Measurements from ENCODE around the gene HEMGN.
A peak's percentile ranks its signal among the peaks of the same experiment; 100 is the strongest.
"Not testable (repeated sequence)": the region's sequence is repeated elsewhere in the genome, so short reads cannot be mapped to it uniquely, and the experiment has no call there.

The HEMGN gene, protein sequence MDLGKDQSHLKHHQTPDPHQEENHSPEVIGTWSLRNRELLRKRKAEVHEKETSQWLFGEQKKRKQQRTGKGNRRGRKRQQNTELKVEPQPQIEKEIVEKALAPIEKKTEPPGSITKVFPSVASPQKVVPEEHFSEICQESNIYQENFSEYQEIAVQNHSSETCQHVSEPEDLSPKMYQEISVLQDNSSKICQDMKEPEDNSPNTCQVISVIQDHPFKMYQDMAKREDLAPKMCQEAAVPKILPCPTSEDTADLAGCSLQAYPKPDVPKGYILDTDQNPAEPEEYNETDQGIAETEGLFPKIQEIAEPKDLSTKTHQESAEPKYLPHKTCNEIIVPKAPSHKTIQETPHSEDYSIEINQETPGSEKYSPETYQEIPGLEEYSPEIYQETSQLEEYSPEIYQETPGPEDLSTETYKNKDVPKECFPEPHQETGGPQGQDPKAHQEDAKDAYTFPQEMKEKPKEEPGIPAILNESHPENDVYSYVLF
- 3.4 reads per million, percentile 13 among the genes with 10 or more reads in this experiment for total RNA-seq

DNA sequence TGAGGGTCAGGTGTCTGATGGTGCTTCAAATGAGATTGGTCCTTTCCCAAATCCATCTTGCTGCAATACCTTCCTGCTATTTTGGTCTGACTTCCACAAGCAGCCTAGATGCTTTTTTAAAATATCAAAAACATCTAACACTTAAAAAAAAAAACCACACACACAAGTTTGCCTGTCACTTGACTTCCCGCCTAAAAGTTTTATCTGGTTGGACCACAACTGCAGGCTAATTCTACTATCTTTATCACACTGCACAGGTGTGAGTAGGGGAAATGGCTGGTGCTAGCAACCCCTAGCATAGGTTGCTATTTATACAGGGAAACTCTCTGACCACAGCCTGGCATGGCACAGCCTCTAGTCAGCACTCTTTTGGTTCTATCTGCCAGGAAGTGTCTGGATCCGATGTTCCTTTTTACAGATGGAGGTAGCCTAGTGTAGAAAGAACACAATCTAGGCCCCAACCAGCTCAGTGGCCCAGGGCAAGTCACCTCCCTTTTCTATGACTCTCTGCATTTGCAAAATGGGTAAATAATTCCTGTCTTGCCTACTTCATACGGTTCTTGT, at the start of gene HEMGN:
Gene HEMGN (minus strand): TSS at position 92 of the 564 bp plus-strand sequence. CDS start 36 bp downstream, at position 56.
- peak; percentile 21 for DNase-seq

- no peak for DNase-seq
These were observed 49.5 kb upstream of the HEMGN start for GRCh38 chr9:97987487-97987886.

- peak; percentile 31 for DNase-seq
These were observed 47.3 kb upstream of the HEMGN start for GRCh38 chr9:97985058-97985861.

DNA sequence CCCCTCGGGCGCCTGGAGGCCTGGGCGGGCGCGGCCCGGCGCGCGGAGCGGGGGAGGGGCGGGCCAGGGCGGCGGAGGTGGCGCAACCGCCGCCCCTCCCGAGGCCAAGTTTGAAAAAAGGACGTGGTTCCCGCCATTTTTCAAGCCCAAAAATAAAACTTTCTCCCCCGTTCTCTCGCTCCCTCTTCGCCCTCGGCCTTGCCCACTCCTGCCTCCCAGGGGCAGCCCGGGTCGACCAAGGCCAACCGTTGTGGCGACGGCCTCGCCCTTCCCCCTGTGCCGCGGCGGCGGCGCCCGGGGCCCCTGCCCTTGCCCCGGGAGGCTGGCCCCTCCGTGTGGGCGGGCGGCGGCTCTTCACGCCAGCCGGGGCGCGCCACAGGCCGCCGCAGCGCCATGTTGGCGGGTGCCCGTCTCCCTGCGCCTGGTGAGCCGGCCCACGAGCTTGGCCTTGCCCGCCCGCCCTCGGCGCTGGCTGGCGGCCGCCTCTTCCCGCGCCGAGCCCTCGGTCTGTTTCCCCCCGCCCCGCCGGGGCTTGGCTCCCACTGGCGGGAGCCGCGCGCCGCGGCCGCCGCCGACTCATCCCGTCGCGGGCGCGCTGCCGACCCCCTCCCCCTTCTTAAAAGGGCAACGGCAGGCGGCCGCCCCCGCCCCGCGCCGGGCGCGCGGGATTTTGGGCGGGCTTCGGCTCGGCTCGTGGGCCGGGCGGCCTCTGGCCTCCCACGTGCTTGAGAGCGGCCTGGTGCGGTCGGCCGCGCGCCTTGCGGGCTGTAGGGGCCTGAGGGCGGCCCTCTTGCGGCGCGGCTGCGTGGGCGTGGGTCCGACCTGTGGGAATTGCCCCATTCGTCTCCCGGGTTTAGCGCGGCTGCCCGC, 46.5 kb upstream of the HEMGN start:
- peak; percentile 71 for DNase-seq

- DNase-seq: peak; percentile 52
These were observed 45.7 kb upstream of the HEMGN start for GRCh38 chr9:97983589-97984187.

DNA sequence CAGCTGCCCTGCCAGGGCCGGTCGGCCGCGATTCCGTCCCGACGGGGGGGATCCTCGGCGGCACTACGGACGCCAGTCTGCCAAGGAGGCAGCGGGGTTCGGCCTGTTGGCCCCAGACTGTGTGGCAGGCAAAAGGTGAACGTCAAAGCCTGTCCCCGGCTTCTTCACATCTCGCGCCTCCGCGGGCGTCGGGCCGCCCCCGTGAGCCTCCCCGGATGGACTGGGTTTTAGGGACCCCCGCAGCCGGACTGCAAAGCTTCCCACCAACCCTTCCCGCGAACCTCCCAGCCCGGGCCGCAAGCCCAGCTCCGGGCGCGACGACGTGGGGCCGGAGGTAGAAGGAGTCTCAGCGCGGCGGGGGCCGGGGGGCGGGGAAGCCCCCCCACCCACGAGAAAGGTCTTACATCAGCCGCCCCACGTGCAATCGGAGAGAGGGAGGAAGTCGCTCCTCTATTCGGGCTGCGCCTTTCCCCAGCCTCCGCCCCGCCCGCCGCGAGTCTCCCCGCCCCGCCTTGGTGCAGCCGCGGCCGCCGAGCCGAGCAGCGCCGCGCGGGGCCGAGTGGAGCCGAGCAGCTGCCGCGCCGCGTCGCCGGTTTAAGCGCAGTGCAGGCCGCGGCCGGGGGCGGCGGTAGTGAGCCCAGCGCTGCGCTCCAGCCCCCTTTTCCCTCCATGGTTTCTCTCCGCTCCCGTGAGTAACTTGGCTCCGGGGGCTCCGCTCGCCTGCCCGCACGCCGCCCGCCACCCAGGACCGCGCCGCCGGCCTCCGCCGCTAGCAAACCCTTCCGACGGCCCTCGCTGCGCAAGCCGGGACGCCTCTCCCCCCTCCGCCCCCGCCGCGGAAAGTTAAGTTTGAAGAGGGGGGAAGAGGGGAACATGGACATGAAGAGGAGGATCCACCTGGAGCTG, 45.0 kb upstream of the HEMGN start, which contains the start of gene ANP32B:
Gene ANP32B (plus strand): TSS at position 659 of the 906 bp plus-strand sequence. CDS start 215 bp downstream, at position 874.
- peak; percentile 86 for DNase-seq

DNA sequence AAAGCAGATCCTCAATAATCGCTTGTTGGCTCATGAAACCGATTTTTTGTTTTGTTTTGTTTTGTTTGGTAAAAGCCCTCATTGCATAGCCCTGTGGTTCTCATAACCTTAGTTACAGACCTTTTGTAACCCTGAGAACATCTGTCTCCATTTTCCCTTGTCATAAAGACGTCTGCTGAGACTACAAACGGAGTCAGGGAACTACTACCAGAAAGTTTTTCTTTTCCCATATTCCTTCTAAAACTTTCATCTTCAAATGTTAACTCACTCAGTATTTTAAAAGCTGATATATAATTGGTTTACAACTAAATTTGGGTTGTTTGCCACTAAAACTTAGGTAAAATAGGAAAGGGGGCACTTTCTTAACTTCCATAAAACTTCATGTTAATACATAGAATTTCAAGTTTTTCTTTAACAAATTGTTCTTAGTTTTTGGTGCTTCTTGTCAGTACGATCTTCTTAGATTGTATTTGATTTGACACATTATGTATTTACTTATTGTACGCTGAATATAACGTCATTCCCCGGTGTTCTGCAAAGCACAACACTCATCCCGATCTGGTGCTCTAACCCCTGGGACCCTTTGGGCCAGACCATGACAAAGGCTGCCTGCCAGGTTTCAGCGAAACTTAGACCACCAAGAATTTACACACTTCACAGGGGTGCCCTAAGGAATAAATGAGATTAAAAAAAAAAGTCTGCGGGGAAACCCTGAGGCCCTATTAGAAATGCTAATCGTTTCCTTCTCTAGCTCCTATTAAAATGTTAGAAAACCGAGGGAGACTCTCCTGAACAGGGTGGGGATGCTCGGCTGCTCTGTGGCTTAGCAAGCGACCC, 44.1 kb upstream of the HEMGN start:
- no peak for DNase-seq

DNA sequence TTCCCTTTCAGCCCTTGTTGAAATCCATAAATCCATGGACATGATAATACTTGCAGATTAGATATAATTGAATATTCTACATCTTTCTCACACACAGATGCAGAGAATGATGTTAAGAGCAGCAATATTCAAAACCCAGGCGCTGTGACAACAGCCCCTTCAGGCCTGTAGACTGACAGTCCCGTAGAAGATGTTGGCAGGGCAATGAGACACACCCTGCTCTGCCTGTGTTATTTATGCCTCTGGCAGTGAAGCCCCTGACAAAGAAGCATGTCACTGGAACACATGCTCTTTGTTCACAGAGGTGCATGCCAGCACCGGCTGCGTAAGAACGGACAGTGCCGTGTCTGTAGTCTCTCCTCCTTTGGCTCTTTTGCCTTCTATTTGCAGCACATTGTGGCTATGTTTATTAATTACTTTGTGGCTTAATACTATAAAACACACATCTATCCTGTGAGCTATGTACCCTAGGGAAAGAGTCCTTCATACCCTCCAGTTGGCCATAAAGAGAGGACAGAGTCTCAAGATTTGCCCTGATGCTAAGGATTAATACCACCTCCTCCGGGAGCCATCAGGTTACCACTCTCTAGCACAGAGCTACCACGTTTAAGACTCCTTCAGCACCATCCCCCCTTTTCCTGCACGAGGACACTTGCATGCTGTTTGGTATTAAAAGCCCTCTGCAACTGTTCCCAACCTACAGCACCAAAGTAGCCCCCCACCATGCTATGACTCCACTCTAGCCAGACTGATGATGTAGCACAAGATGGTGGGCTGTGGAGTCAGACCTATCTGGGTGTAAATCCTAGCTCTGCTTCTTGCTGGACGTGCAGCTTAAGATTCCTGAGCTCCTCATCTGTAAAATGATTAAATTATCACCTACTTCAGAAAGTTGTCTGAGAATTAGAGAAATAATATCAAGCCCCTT, 43.2 kb upstream of the HEMGN start:
- DNase-seq: no peak

DNA sequence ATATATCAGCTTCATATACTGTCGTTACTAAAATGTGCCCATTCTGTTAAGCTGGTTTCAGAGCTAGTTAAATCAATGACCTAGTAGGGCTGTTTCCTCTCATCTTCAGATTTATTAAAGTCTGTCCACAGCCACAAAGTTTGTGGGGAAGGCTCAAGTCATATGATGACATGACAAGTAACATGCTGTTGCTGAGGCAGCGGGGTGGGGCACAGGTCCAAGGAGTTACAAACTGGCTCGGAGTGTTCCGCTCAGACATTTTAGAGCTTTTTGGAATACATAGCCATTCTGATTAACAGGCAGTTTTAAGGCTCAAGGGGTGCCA, 42.5 kb upstream of the HEMGN start:
- no peak for DNase-seq

GRCh38 chr9:97979788-97980478, 42.0 kb upstream of the HEMGN start:
- no peak for DNase-seq

DNA sequence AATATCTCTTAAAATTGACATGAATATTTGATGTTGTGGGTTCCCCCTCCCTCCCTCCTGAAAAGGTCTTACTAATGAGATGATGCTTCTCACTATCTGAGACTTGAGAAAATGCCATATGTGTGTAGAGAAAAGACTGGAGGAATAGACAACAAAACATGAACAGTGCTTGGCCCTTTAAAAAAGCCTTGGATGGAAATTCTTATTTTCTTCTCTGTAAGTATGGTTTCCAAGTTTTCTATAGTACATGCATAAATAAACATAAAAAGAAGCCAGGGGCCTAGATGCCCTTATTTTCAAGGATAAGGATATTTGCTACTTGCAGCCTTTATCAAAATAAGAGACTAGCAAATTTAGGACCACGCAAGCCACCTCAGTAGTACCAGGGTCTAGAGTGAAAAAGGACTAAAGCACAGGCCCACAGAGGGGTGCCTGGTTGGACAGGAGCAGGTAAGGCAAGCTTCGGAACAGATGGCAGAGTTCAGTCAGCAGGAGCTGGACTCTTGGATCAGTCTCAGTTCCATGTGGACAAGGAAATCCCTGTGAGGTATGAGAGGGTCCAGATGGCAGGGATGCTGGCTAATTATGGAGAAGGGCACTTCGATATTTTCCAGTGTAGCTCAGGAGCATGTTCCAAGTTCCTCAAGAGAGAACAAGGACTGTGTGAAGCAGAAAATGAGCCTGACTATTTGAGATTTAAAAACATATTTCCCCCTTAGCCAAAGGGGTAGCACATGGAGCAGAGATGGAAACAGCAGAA, 40.6 kb upstream of the HEMGN start:
- no peak for DNase-seq

GRCh38 chr9:97976633-97977032, 38.7 kb upstream of the HEMGN start:
- DNase-seq: not testable (repeated sequence)

- no peak for DNase-seq
These were observed 37.4 kb upstream of the HEMGN start for GRCh38 chr9:97975376-97975775.

DNA sequence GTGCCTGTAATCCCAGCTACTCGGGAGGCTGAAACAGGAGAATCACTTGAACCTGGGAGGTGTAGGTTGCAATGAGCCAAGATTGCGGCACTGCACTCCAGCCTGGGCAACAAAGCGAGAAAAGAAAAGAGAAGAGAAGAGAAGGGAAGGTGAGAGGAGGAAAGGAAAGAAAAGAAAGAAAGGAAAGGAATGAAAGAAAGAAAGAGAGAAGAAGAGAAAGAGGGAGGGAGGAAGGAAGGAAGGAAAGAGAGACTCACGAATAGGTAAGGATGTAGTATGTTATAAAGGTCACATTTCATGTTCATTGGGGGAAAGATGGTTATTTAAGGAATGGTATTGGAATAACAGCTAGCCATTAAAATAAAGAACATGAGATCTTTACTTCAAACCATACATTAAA, 34.8 kb upstream of the HEMGN start:
- no peak for DNase-seq

- DNase-seq: no peak
These were observed 32.2 kb upstream of the HEMGN start for GRCh38 chr9:97970165-97970564.

DNA sequence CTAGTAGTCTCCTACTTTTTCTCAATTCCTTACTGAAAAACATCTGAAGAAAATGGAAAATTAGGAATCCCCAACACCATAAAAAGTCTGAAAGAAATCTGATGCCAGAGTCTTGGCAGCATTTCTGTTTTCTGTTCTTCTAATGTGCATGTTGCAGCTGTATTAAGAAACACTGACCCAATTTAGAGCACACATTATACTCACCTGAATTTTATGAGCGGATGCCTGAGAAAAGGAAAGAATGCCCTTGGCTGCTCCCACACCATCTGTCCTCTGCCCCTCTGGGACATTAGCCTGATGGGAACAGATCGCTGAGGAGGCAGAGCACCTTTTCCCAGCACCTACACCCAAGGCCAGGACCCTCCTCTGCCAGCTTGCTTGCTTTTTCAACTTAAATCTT, 31.0 kb upstream of the HEMGN start:
- no peak for DNase-seq

GRCh38 chr9:97966493-97966892, 28.5 kb upstream of the HEMGN start:
- no peak for DNase-seq

Measured in effector CD4-positive, alpha-beta T cell (primary cell).